ENCODE results near the gene SNX20. TPM values are rescaled to one million over a fixed set of nuclear protein-coding genes. Genes with fewer than 3 reads are reported as not detected.
A peak's percentile ranks its signal among the peaks of the same experiment; 100 is the strongest.

The SNX20 gene
- total RNA-seq, 2 donors from 2014 or later = 0.86 to 1.6 TPM

GRCh38 chr16:50644729-50645128, 36.4 kb downstream of the SNX20 start:
- H3K27me3 ChIP-seq = no peaks in the 10 kb centered on the region
- intact Hi-C loops (cut with DNase I) = no loop called here
- no peaks in the 10 kb centered on the region for H3K4me1 ChIP-seq
- no peak overlapping the region for H3K9ac ChIP-seq (ENCODE audit: low read depth in 2 of 2, low read length in 2 of 2)
- TF ChIP-seq, protein P1, sequence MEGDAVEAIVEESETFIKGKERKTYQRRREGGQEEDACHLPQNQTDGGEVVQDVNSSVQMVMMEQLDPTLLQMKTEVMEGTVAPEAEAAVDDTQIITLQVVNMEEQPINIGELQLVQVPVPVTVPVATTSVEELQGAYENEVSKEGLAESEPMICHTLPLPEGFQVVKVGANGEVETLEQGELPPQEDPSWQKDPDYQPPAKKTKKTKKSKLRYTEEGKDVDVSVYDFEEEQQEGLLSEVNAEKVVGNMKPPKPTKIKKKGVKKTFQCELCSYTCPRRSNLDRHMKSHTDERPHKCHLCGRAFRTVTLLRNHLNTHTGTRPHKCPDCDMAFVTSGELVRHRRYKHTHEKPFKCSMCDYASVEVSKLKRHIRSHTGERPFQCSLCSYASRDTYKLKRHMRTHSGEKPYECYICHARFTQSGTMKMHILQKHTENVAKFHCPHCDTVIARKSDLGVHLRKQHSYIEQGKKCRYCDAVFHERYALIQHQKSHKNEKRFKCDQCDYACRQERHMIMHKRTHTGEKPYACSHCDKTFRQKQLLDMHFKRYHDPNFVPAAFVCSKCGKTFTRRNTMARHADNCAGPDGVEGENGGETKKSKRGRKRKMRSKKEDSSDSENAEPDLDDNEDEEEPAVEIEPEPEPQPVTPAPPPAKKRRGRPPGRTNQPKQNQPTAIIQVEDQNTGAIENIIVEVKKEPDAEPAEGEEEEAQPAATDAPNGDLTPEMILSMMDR (IDR thresholded peaks at IDR 0.05) = peak; percentile 11
- no peaks in the 10 kb centered on the region for H3K36me3 ChIP-seq
- DNase-seq = no peak
- H3K27ac ChIP-seq = no peak overlapping the region
- H3K9me3 ChIP-seq = no peaks in the 10 kb centered on the region
- H3K4me3 ChIP-seq = no peak overlapping the region

- TF ChIP-seq, protein P1 (IDR thresholded peaks at IDR 0.05) = no peak
- DNase-seq = no peak
- Histone ChIP-seq H3K27ac (no peak overlapping the region), H3K4me3 (no peak overlapping the region), H3K4me1 (no peaks in the 10 kb centered on the region), H3K9me3 (no peaks in the 10 kb centered on the region), H3K36me3 (no peaks in the 10 kb centered on the region), H3K27me3 (no peaks in the 10 kb centered on the region), H3K9ac (ENCODE audit: low read depth in 2 of 2, low read length in 2 of 2) (no peak overlapping the region)
- intact Hi-C loops (cut with DNase I) = no loop called here
These were observed 36.9 kb downstream of the SNX20 start for GRCh38 chr16:50644245-50644644.

GRCh38 chr16:50643192-50643591, 37.9 kb downstream of the SNX20 start:
- H3K9ac ChIP-seq (ENCODE audit: low read depth in 2 of 2, low read length in 2 of 2) = no peak overlapping the region
- no peak overlapping the region for H3K27ac ChIP-seq
- no peaks in the 10 kb centered on the region for H3K9me3 ChIP-seq
- intact Hi-C loops (cut with DNase I) = no loop called here
- H3K4me3 ChIP-seq = no peak overlapping the region
- no peak for DNase-seq
- H3K4me1 ChIP-seq = no peaks in the 10 kb centered on the region
- no peaks in the 10 kb centered on the region for H3K36me3 ChIP-seq
- no peaks in the 10 kb centered on the region for H3K27me3 ChIP-seq
- TF ChIP-seq, protein P1 (IDR thresholded peaks at IDR 0.05) = no peak

GRCh38 chr16:50642349-50642748, 38.8 kb downstream of the SNX20 start:
- TF ChIP-seq, protein P1 (IDR thresholded peaks at IDR 0.05) = no peak
- no peak overlapping the region for H3K9ac ChIP-seq (ENCODE audit: low read depth in 2 of 2, low read length in 2 of 2)
- no peaks in the 10 kb centered on the region for H3K27me3 ChIP-seq
- no peak overlapping the region for H3K27ac ChIP-seq
- H3K4me3 ChIP-seq = no peak overlapping the region
- no peaks in the 10 kb centered on the region for H3K36me3 ChIP-seq
- no peaks in the 10 kb centered on the region for H3K9me3 ChIP-seq
- no peak for DNase-seq
- intact Hi-C loops (cut with DNase I) = no loop called here
- H3K4me1 ChIP-seq = no peaks in the 10 kb centered on the region

GRCh38 chr16:50641818-50642187, 39.3 kb downstream of the SNX20 start:
- intact Hi-C loops (cut with DNase I) = no loop called here
- H3K4me3 ChIP-seq = no peak overlapping the region
- no peaks in the 10 kb centered on the region for H3K36me3 ChIP-seq
- H3K4me1 ChIP-seq = no peaks in the 10 kb centered on the region
- DNase-seq = no peak
- H3K27me3 ChIP-seq = no peaks in the 10 kb centered on the region
- H3K27ac ChIP-seq = no peak overlapping the region
- H3K9ac ChIP-seq (ENCODE audit: low read depth in 2 of 2, low read length in 2 of 2) = no peak overlapping the region
- H3K9me3 ChIP-seq = no peaks in the 10 kb centered on the region
- TF ChIP-seq, protein P1 (IDR thresholded peaks at IDR 0.05) = no peak

Data from colonic mucosa (tissue), 4 donors.